ENCODE results near the gene GSTM4.

The GSTM4 gene

GRCh38 chr1:109653306-109653705, 2.6 kb upstream of the GSTM4 start:
- H3K4me1 ChIP-seq (ENCODE audit: low read depth, poor library complexity, severe bottlenecking) = peaks cover 9% of the 10 kb centered on the region
- no peak overlapping the region for H3K4me2 ChIP-seq
- TF ChIP-seq CTCF (conservative IDR thresholded peaks at IDR 0.05; ENCODE audit: low read depth, low read length) = no peak
- H3K27ac ChIP-seq = no peak overlapping the region
- H2AFZ ChIP-seq (ENCODE audit: low read depth) = no peak overlapping the region
- H4K20me1 ChIP-seq (ENCODE audit: insufficient read depth) = no peaks in the 10 kb centered on the region
- H3K4me3 ChIP-seq (IDR thresholded peaks at IDR 0.05; ENCODE audit: insufficient read depth, low read depth, low read length) = no peak overlapping the region
- H3K36me3 ChIP-seq (ENCODE audit: insufficient read depth) = no peaks in the 10 kb centered on the region
- H3K27me3 ChIP-seq (ENCODE audit: insufficient read depth, low read depth) = no peaks in the 10 kb centered on the region; the same call in 1 of the 2 replicates
- no peak overlapping the region for H3K9ac ChIP-seq
- H3K79me2 ChIP-seq (ENCODE audit: insufficient read depth, low read depth) = no peaks in the 10 kb centered on the region

- H3K36me3 ChIP-seq (ENCODE audit: insufficient read depth) = no peaks in the 10 kb centered on the region
- H3K4me3 ChIP-seq (IDR thresholded peaks at IDR 0.05; ENCODE audit: insufficient read depth, low read depth, low read length) = no peak overlapping the region
- H3K79me2 ChIP-seq (ENCODE audit: insufficient read depth, low read depth) = no peaks in the 10 kb centered on the region
- H3K9ac ChIP-seq = no peak overlapping the region
- H3K4me1 ChIP-seq (ENCODE audit: low read depth, poor library complexity, severe bottlenecking) = peaks cover 9% of the 10 kb centered on the region
- H3K27me3 ChIP-seq (ENCODE audit: insufficient read depth, low read depth) = no peaks in the 10 kb centered on the region; the same call in 1 of the 2 replicates
- no peak overlapping the region; the same call in 1 of the 2 replicates for H3K4me2 ChIP-seq
- H3K27ac ChIP-seq = no peak overlapping the region
- H4K20me1 ChIP-seq (ENCODE audit: insufficient read depth) = no peaks in the 10 kb centered on the region
- TF ChIP-seq CTCF (conservative IDR thresholded peaks at IDR 0.05; ENCODE audit: low read depth, low read length) = no peak
- H2AFZ ChIP-seq (ENCODE audit: low read depth) = no peak overlapping the region
These were observed 1.4 kb upstream of the GSTM4 start for GRCh38 chr1:109654519-109654918.

DNA sequence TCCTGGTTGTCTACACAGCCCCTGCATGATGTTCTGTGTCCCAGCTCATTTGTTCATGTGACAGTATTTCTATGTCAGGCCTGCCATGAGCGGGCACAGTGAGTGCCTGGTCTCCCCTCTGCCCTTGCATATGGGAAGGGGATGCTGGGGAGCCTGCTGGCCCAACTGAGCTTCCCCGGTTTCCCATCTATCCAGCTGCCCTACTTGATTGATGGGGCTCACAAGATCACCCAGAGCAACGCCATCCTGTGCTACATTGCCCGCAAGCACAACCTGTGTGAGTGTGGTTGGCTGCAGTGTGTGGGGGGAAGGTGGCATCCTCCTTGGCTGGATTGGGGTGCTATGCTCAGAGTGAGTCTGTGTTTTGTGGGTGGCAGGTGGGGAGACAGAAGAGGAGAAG, 1.5 kb downstream of the GSTM4 start:
- no peak overlapping the region for H3K4me2 ChIP-seq
- no peak overlapping the region for H2AFZ ChIP-seq (ENCODE audit: low read depth)
- no peak overlapping the region for H3K9ac ChIP-seq
- no peaks in the 10 kb centered on the region for H3K79me2 ChIP-seq (ENCODE audit: insufficient read depth, low read depth)
- H3K36me3 ChIP-seq (ENCODE audit: insufficient read depth) = no peaks in the 10 kb centered on the region
- peaks cover 9% of the 10 kb centered on the region for H3K4me1 ChIP-seq (ENCODE audit: low read depth, poor library complexity, severe bottlenecking)
- no peaks in the 10 kb centered on the region for H4K20me1 ChIP-seq (ENCODE audit: insufficient read depth)
- no peak overlapping the region for H3K4me3 ChIP-seq (IDR thresholded peaks at IDR 0.05; ENCODE audit: insufficient read depth, low read depth, low read length)
- no peak overlapping the region for H3K27ac ChIP-seq
- TF ChIP-seq CTCF (conservative IDR thresholded peaks at IDR 0.05; ENCODE audit: low read depth, low read length) = no peak
- H3K27me3 ChIP-seq (ENCODE audit: insufficient read depth, low read depth) = no peaks in the 10 kb centered on the region

- H3K4me3 ChIP-seq (IDR thresholded peaks at IDR 0.05; ENCODE audit: insufficient read depth, low read depth, low read length) = no peak overlapping the region
- no peak overlapping the region for H3K27ac ChIP-seq
- H3K27me3 ChIP-seq (ENCODE audit: insufficient read depth, low read depth) = no peaks in the 10 kb centered on the region
- peaks cover 9% of the 10 kb centered on the region for H3K4me1 ChIP-seq (ENCODE audit: low read depth, poor library complexity, severe bottlenecking)
- H2AFZ ChIP-seq (ENCODE audit: low read depth) = no peak overlapping the region
- no peak overlapping the region for H3K9ac ChIP-seq
- H3K4me2 ChIP-seq = no peak overlapping the region
- no peaks in the 10 kb centered on the region for H3K79me2 ChIP-seq (ENCODE audit: insufficient read depth, low read depth)
- no peaks in the 10 kb centered on the region for H3K36me3 ChIP-seq (ENCODE audit: insufficient read depth)
- TF ChIP-seq CTCF (conservative IDR thresholded peaks at IDR 0.05; ENCODE audit: low read depth, low read length) = no peak
- no peaks in the 10 kb centered on the region for H4K20me1 ChIP-seq (ENCODE audit: insufficient read depth)
These were observed 2.1 kb downstream of the GSTM4 start for GRCh38 chr1:109657970-109658369.
